COLO829 (cell line): ENCODE measurements around the gene MLLT3.
A peak's percentile ranks its signal among the peaks of the same experiment; 100 is the strongest.

Source experiments
- DNase-seq: peaks from one replicate; pipeline ENCODE4 v3.0.0; 2012; ENCODE audit warnings: low spot score

Gene MLLT3

DNA sequence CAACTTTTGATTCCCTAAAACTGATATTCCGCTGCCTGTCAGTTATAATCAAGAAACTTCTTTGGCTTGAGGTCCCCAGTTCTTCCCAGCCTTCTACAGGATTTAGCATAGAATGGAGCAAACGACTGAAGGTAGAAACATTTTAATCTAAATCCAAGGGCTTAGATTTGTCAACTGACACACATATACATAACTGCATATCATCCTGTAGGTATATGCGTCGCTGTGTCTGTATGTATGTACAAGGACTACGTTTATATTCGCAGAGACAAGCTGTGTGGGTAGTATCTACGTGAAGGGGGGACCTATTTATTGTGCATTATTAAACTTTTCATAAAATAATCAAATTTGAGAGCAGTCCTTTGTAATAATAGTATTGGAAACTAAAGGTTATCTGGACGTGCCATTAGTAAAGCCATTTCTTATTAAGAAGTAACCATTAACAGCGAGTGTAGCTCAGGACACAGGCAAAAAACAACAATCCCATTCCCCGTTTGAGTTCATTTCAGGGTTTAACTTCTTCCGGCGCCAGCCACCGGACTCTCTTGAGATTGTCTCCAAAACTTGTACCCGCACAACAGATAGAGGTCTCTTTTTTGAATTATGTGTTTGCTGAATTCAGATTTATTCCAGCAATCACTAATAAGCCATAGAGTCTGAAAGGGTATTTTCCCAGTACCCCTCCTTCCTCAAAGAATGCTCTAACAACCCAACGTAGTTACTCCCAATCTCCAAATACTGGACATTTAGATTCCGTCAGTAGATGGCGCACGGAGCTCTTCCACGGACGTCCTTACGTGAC lies 2.1 kb upstream of the MLLT3 start:
- peak; percentile 49 for DNase-seq

DNA sequence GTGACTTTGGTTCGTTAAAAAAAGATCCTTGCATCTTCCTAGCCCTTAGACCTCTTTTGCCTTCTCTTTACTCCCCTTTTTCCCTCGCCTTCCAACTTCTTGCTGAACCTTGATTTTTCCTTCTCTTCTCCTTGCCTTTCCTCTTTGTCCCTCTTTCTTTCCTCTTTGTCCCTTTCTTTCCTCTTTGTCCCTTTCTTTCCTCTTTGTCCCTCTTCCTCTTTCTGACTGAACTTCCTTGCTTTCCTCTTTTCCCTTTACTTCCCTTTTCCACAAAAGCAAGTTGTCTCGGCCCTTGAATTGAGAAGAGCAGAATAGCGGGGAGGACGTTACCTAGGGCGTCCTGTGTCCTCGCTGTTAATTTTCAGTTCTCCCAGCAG lies 1.4 kb upstream of the MLLT3 start:
- DNase-seq: no peak

DNA sequence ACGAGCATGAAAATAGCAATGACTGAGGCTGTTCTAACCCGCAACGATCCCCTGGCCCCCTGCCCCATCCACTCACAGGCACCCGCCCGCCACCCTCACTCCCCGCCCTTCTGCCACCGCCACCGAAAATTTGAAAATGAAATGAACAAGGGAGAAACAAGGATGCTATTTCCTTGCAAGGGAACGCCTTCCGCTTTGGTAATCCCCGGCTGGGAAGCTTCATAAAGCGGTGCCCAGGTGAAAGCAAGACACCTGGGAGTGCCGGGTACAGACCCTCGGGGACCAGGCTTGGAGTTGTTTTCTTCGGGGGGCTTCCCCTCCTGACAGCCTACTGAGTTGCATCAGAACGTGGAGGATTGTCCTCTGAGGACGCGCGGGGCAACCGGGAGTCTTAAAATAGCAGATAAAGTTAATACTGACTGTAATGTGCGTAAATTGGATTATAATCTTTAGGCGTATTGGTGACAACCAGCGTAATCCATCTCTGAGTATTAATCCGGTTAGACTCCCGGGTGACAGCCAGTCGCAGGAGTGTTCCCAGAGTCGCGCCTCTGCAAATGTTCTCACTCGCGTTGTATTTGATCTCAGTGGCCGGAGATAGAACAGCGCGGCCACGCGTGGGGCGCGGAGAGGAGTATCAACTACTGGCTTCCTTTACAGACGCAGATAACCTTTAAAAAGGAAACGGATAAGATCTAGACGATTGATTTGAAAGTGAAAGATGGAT lies 885 bp upstream of the MLLT3 start:
- no peak for DNase-seq

DNA sequence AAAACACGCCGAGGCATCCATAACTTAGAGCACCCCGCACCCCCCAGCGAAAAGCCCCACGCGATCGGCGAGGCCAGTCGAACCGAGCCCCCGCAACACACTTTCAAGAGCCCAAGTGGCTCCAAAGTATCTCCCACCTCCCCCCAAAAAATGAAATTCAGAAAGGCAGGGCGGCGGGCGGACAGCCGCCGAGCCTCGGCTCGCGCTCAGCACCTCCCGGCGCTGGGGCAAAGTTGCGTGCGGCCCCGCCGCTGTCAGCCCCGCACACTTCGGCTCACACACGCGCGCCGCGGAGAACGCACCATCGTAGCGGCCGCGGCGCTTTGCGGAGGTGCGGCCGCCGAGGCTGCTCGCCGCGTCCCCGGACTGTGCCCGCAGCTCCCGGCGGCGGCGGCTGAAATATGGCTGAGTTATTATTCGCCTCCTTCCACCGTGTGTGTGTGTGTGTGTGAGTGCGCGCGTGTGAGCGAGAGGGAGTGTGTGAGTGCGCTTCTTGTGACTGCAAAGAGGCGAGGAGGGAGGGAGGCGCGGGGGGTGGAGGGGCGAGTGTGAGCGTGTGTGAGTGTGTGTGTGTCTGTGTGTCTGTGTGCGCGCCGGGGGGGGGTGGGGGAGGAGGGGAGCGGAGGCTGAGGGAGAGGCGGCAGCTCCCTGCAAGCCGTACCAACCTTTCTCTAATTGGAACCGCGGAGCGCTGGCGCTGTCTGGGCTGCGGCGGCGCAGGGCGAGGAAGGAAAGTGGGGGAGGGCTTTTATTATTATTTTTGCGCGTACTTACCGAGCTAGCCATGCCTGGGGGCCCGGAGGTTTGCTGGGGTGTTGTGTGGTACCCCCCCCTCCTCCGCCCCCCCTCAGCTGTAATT lies 599 bp downstream of the MLLT3 start:
- DNase-seq: no peak

DNA sequence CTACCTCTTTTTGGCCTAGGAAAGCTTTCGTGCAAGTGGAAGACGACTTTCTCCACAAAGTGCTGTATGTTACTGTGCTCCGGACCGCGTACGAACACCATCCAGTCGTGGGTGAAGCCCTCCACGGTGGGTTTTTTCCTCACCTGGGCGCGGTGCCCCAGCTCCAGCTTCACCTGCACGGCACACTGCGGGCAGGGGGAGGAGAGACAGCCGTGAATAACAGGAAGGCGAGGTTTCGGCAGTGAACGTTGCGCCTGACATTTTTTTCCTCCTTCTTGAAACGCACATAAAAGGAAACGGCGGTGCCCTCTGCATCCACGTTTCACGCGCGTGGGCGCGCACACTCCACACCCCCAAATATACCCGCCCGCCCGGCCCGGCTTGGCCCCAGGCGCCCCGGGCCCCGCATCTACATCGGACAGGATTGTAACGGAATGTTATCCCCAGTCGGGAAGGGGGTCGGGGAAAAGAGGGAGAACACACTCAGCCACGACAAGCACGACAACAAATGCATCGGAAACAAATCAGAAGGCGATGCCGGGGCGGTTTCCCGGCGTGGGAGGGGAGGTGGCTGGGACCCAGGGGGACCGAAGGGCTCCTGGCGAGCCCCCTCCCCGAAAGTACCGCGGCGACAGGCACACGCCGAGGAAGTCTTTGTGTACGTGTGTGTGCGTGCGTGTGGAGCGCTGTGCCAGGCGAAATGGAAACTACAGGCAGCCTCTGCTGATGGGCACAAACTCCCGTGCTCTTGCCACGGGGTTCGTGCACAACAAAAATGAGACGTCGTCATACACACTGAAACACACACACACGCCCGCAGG lies 1.4 kb downstream of the MLLT3 start:
- DNase-seq: no peak

DNA sequence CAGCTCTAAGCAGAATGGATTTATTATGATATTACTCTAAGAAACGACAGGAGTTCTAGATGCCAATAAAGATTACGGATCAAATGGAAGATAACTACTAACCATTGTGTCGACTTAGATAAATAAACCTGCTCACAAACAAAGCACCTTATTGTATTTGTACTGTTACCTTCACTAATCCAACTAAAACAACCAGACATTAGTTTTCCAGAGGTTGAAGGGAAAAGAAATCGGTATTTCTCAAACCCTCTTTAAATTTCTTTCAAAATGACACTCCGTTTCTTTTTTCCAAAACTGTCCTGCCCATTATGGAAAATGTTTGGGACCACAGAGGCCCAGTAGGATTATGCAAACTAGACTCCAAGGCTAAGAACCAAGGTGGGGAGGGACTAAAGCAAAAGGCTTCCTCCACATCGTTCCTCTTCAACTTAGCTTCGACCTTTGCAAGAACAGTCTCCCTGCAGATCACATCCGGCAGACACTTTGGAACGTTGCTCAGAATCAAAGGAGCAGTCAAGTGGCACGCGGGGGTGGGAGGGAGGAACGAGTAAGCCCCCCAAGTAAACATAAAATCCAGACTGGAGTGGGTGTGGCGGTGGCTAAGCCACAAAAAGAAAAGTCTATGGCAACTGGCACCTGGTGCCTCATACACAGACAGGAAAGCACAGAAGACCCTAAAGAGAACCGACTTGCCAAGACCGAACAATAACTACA lies 2.7 kb downstream of the MLLT3 start:
- DNase-seq: no peak

DNA sequence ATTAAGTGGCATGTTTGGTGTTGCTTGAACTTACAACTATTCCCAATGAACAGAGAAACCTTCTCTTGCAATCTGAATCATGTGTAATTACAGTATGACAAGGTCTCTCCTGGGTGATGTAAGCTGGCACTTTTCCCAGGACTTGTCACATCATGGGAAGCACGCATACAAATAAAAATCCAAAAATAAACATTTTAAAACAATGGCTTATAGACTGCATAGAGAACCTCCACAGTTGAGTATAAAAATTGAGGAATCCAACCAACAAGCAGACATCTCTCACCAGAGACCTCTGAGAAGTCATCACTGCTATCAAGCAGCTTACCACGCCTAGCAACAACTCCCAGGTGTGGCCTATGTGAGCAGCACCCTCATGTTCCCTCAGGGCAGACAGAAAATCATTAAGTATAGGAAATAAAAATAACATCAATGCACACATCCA lies 3.9 kb downstream of the MLLT3 start:
- DNase-seq: peak; percentile 38

DNA sequence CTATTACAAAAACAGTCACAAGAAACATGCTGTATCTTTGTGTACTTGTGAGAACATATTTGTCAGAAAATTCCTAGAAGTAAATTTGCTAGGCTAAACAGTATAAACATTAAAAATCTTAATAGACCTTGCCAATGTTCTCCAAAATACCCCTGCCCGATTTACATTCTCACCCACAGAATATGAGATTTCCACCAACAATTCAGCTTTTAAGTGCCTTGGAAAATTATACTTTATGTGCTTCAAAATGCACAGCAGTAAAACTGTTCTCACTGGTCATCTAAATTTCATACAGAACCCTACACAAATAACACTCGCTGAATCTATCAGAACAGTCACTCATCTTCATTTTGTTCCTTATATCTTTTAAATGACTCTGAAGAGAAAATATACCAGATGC lies 5.5 kb downstream of the MLLT3 start:
- no peak for DNase-seq

DNA sequence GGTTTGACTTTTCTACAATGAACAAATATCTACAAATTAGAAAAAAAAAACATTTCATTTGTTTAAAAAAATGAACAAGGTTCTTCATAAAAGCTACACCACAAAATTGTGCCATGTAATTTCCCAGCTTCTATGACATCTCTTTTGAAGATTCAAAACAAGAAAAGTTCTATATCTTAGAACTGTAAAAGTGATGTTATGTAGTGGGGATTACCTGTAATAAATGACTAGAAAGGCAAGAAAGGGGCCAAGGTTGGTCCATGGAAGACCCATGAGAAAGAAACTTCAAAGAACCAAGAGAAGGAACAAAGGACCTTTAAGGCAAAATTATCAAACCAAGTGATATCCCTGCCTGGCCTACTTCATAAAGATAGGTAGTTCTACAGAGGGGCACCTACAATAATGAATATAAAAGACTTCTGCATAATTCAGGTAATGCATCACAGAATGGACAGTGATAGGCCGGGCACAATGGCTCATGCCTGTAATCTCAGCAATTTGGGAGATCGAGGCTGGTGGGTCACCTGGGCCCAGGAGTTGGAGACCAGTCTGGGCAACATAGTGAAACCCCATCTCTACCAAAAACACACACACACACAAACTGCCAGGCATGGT lies 7.6 kb downstream of the MLLT3 start:
- no peak for DNase-seq

DNA sequence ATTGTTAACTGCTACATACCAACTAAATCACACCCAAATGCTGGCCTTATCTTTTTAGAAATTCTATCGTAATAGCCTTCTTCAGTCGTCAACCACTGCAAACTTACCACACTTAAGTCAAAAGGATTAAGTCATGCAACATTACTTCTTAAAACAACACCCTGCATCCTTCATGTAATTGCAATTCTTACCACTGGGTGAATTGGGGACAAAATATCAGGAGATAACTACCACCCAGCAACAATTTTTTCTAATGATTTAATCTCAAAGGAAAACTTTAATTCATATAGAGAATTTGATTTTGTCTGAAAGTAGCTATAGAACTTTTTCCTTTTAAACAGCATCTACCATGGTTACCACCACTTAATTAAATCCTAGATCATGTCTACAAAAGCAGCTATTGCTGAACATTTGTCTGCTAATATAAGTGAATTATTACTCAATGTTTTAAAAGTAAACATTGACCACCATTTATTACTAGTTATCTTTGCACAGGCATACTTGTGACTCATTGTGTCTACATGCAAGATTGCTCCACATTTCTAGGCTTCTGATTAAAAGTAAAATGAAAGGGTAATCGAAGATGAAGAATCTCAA lies 10.5 kb downstream of the MLLT3 start:
- DNase-seq: no peak

DNA sequence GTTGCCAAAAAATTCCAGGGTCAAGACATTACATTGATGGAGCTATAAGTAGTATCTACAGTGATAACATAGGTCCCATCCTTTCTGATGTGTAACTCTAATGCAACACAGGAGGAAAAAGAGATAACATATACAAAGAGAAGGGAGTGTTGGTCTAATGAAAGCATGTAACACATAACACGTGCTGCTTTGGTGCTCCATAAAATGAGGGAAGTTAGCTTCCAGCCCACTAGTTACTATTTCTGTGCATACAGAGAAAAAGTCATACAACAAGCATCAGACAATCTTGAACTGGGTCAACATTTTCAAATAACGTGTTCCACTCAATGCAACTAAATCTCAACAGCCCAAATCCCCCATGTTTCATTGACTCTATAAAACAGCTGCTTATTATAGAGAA lies 11.7 kb downstream of the MLLT3 start:
- no peak for DNase-seq

DNA sequence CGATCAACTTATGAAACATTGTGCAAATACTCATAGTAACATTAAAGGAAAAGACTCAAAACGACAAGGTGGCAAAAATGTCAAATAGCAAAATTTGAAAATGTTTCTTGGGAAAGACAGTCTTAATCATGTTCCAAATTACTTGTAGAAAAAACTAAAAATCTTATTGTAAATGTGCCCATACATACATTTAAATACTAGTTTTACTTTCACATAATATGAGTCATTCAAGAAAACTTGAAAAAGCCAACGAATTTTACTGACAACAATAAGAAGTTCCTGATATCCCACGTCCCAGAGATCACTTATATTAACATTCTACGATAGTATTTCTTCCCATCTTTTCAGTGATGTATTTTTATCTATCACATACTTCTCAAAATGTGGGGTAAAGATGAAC lies 13.7 kb downstream of the MLLT3 start:
- no peak for DNase-seq

DNA sequence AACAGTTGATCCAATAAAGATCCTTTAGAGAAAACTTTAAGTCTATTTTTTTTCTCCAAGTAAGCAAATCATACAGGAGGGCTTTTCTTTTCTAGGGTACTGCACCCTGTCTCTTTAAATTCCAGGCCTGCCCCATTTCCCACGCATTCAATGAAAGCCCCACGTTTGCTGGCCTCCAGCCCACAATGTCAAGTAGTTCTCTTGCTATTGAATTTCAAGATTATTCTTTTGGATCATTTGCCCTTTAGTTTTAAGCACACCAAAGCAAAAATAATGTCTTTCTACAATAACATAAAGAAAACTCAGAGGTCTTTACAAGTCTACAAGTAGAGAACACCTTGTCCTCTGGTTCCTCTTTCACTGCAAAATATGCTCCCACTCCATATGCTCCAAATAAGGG lies 15.6 kb downstream of the MLLT3 start:
- no peak for DNase-seq

DNA sequence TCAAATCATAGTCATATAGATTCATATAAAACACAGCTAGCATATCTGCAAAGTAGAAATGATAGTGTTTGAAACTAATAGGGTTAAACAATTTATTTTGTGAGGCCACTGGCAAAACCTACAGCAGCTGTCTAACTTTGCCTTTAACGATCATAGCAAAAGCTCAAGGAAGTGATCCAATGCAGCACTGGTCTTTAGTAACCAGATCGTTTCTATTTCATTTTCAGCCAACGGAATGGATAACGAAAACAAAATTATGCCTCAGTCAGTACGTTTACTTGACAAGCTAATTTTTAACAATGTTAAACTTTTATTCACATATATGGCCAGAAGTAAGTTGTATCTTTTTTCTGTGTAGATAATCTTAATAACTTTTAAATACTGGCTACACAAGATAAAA lies 17.7 kb downstream of the MLLT3 start:
- no peak for DNase-seq

DNA sequence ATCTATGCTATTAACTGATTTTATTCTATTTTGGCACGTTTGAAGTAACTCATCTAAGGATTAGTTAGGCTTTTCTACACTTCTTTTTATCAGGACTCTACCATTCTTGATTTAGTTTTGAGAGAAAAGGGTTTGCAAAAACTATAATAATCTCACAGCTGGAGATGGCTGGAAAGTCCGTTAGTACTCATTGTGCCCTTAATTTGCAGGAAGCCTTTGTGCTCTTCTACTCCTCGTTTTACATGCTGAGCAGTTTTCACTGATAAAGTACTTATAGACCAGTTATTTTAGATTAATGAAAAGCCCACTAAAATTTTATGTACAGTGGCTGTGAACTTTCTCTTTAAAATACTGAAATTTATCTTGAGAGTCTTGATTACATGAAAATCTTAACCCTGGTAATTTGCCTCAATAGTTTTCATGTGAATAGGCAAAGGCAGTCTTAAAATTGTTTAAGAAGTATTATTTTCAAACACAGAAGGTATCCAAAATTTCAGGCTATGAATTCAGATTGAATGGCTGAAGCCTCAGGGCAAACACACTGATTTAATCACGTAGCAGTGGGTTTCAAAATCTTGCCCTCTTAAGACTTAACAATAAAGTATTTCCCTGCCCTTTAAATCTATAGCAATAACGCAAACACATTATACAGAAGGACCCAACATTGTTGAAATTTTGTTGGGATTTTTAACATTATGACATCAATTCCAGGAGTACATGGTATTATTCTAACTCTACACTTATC lies 18.6 kb downstream of the MLLT3 start:
- no peak for DNase-seq

DNA sequence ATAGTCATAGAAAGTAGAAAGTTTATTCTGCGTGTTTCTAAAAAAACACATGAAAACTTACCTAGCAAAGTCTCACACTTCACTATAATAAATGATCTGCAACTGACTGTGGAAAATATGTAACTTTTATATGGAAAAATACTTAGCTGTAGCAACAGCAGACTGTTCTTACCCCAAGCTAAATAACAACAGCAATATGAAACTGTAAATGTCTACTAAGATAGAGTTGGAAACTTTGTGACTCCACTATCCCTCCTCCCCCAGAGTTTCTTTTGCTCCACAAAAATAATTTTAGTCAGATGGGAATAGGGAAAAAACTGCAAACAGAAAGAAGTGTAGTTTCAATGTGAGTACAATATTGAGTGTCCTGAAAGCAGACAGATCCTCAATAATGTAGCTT lies 21.0 kb downstream of the MLLT3 start:
- no peak for DNase-seq

DNA sequence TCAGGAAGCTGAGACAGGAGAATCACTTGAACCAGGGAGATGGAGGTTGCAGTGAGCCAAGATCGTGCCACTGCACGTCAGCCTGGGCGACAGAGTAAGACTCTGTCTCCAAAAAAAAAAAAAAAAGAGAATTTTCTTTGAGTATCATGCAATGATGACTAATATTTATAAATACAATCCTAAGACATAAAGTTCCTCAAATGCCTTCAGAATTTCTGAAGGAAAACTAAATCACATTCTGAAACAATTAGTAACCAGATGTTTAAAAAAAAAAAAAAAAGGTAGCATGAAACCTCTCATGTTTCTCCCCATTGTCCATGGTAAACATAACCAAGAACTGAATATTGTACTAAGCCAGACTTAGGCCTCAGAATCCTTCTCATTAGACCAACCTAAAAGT lies 23.1 kb downstream of the MLLT3 start:
- no peak for DNase-seq

DNA sequence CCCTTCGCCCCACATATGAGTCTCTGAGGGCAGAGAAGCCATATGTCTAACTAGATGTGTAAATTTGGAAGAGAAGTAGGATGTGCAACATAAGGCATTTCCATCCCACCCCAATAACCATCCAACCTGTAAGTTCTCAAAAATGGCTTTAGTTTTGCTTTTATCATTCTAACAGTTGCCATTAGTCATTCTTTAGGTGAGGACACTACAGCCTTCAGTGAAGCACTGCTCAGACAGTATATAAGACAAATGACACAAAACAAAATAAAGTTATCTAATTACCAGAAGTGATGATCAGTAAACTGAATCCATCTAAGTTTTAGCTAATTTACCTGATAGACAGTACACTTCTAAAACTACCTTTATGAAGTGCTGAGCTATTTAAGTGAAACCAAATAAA lies 23.9 kb downstream of the MLLT3 start:
- no peak for DNase-seq

DNA sequence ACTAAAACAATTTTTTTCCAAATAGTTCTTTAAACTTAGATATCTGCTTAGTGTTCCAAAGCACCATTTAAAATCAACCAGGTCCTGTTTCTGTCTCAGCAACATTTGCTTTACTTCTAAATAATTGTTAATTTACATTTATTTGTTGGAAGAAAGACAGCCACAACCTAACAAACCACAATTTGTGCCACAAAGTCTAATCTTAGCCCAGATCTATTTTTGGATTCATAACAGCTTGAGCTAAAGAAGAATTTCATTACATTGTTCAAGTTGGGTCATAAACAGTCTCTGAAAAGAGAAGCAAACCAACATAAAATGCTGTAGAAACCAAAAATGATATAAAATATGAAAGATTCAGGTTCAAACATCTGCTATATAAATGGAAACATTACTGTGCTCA lies 24.4 kb downstream of the MLLT3 start:
- DNase-seq: no peak

DNA sequence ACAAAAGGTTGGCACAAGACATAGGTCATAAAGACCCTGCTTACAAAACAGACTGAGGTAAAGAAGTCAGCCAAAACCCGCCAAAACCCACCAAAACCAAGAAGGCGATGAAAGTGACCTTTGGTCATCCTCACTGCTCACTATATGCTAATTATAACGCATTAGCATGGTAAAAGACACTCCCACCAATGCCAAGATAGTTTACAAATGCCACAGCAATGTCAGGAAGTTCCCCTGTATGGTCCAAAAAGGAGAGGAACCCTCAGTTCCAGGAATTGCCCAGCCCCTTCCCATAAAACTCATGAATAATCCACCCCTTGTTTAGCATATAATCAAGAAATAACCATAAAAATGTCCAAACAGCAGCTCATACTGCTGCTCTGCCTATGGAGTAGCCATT lies 27.7 kb downstream of the MLLT3 start:
- DNase-seq: no peak
